ENCODE measurements around the gene NRXN3.

Gene NRXN3

GRCh38 chr14:79781882-79782281 lies 1611.7 kb downstream of the NRXN3 start:
- no peak for DNase-seq (ENCODE audit: extremely low spot score)
- CTCF ChIA-PET: interaction anchor here (1.3 kb wide), 1 partner anchor 21 kb away, joined by 3 read pairs; no protein-coding TSS in a partner anchor
- POLR2A ChIA-PET: no interaction called here
- no peak for TF ChIP-seq CTCF (IDR thresholded peaks at IDR 0.05; ENCODE audit: control extremely low read depth, extremely low read depth, low read depth, missing control alignments)

GRCh38 chr14:79783041-79783440 lies 1612.9 kb downstream of the NRXN3 start:
- ChIA-PET CTCF (no interaction called here), POLR2A (no interaction called here)
- TF ChIP-seq CTCF (IDR thresholded peaks at IDR 0.05; ENCODE audit: control extremely low read depth, extremely low read depth, low read depth, missing control alignments): no peak
- DNase-seq (ENCODE audit: extremely low spot score): no peak

GRCh38 chr14:79786522-79786921 lies 1616.3 kb downstream of the NRXN3 start:
- CTCF ChIA-PET: no interaction called here
- POLR2A ChIA-PET: no interaction called here
- DNase-seq (ENCODE audit: extremely low spot score): no peak
- TF ChIP-seq CTCF (IDR thresholded peaks at IDR 0.05; ENCODE audit: control extremely low read depth, extremely low read depth, low read depth, missing control alignments): no peak

- ChIA-PET CTCF (interaction anchor here (1.0 kb wide), 1 partner anchor 16 kb away, joined by 3 read pairs; no protein-coding TSS in a partner anchor), POLR2A (no interaction called here)
- no peak for TF ChIP-seq CTCF (IDR thresholded peaks at IDR 0.05; ENCODE audit: control extremely low read depth, extremely low read depth, low read depth, missing control alignments)
- DNase-seq (ENCODE audit: extremely low spot score): no peak
Observed at GRCh38 chr14:79788346-79788745, 1618.2 kb downstream of the NRXN3 start.

GRCh38 chr14:79791055-79791732 lies 1621.0 kb downstream of the NRXN3 start:
- no peak for DNase-seq (ENCODE audit: extremely low spot score)
- no peak for TF ChIP-seq CTCF (IDR thresholded peaks at IDR 0.05; ENCODE audit: control extremely low read depth, extremely low read depth, low read depth, missing control alignments)
- ChIA-PET POLR2A (no interaction called here), CTCF (interaction anchor here (1.1 kb wide), 1 partner anchor 33 kb away, joined by 3 read pairs; no protein-coding TSS in a partner anchor)

- ChIA-PET CTCF (interaction anchor here (0.8 kb wide), 1 partner anchor 21 kb away, joined by 3 read pairs; no protein-coding TSS in a partner anchor), POLR2A (no interaction called here)
- DNase-seq (ENCODE audit: extremely low spot score): no peak
- TF ChIP-seq CTCF (IDR thresholded peaks at IDR 0.05; ENCODE audit: control extremely low read depth, extremely low read depth, low read depth, missing control alignments): no peak
Observed at GRCh38 chr14:79802093-79802492, 1631.9 kb downstream of the NRXN3 start.
